Calu3 (cell line): Measurements from ENCODE around the gene EEF2KMT. TPM values are rescaled to one million over a fixed set of nuclear protein-coding genes. Genes with fewer than 3 reads are reported as not detected.

Experiments
- BruUV-seq: library from RNA; stranded (reverse); fragments of 400-500 nt; replicated peaks from 2 replicates; lab custom pipeline; 2021; lab: Mats Ljungman, UMichigan
- CTCF ChIA-PET: fragments of 300-600 bp; sonication (Branson Sonifier 250); formaldehyde crosslinking; loops from one replicate; lab custom pipeline; 2022; ENCODE audit warnings: antibody characterized with exemption; lab: Charles Lee
- DNase-seq: peaks from one replicate; pipeline ENCODE4 v3.0.0; 2022
- H3K27ac Mint-ChIP-seq: one replicate; pipeline ENCODE4 v1.8.0; 2022; ENCODE audit warnings: mixed read lengths; ENCODE audit not compliant: unreplicated experiment
- H3K27me3 Mint-ChIP-seq: one replicate; pipeline ENCODE4 v1.8.0; 2022; ENCODE audit warnings: mixed read lengths; ENCODE audit not compliant: unreplicated experiment
- H3K36me3 Mint-ChIP-seq: one replicate; pipeline ENCODE4 v1.8.0; 2022; ENCODE audit warnings: mild to moderate bottlenecking, moderate library complexity, mixed read lengths; ENCODE audit not compliant: insufficient read depth, unreplicated experiment
- H3K4me1 Mint-ChIP-seq: one replicate; pipeline ENCODE4 v1.8.0; 2022; ENCODE audit warnings: mild to moderate bottlenecking, low read depth, mixed read lengths; ENCODE audit not compliant: unreplicated experiment
- H3K4me3 Mint-ChIP-seq: one replicate; pipeline ENCODE4 v1.8.0; 2022; ENCODE audit warnings: mild to moderate bottlenecking, low read depth, moderate library complexity, mixed read lengths; ENCODE audit not compliant: unreplicated experiment
- H3K9me3 Mint-ChIP-seq: one replicate; pipeline ENCODE4 v1.8.0; 2022; ENCODE audit warnings: low read depth, mixed read lengths; ENCODE audit not compliant: unreplicated experiment
- intact Hi-C: fragments of 100-400 bp; cut with micrococcal nuclease; formaldehyde crosslinking; loops from one replicate; pipeline ENCODE4 v1.10.0; 2022; ENCODE audit not compliant: unreplicated experiment
- total RNA-seq: library from RNA; stranded (reverse); gene quantifications from 2 replicates; pipeline ENCODE4 v1.2.3, GENCODE V29; 2022
- TF ChIP-seq, protein P1 (sequence below): fragments of 200-600 bp; IDR thresholded peaks from one replicate; pipeline ENCODE4 v1.8.0; 2022; ENCODE audit warnings: antibody characterized with exemption; ENCODE audit not compliant: unreplicated experiment

Gene EEF2KMT
- total RNA-seq, 1 experiment from 2014 or later: 25.6 TPM

DNA sequence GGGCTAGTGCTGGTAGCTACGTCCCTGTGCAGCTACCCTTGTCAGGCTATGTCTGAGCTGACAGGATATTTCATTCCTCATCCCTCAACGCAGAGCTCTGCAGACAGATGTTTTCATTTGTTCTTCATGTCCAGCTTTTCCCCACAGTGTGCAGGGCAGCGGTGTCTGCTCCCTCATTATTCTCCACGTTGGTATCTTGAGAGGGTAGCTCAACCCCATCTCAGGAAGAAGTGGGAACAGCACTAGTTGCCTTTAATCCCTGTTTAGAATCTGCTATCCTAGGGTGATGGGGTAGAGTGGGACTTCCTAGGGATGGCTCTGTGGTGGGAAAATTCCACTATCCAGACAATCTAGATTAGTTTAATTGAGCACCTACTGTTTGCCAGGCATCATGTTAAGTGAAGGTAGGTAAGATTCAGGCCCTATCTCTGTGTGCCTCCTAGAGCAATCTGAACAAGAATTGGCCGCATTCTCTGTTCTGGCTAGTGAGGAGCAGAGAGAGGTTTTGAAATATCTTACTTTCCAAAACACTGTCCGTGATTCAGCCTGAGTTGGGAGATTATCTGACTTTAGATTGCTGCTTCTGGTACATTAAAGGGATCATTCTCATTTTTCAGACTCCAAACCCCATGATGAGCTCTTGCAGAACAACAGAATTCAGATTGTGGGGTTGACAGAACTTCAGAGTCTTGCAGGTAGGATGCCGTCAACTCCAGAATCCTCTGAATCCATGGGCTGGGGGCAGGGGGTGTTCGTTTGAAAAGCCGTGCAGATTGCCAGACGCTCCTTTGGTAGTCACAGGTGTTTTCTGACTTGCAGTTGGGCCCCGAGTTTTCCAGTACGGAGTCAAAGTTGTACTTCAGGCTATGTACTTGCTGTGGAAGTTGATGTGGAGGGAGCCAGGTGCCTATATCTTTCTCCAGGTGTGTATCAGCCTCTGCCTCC, 25.0 kb downstream of the EEF2KMT start:
- TF ChIP-seq, protein P1, sequence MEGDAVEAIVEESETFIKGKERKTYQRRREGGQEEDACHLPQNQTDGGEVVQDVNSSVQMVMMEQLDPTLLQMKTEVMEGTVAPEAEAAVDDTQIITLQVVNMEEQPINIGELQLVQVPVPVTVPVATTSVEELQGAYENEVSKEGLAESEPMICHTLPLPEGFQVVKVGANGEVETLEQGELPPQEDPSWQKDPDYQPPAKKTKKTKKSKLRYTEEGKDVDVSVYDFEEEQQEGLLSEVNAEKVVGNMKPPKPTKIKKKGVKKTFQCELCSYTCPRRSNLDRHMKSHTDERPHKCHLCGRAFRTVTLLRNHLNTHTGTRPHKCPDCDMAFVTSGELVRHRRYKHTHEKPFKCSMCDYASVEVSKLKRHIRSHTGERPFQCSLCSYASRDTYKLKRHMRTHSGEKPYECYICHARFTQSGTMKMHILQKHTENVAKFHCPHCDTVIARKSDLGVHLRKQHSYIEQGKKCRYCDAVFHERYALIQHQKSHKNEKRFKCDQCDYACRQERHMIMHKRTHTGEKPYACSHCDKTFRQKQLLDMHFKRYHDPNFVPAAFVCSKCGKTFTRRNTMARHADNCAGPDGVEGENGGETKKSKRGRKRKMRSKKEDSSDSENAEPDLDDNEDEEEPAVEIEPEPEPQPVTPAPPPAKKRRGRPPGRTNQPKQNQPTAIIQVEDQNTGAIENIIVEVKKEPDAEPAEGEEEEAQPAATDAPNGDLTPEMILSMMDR: no peak
- CTCF ChIA-PET: interaction anchor here (0.7 to 1.2 kb wide), 3 partner anchors 12 to 583 kb away, joined by 3 to 4 read pairs (median 3); no protein-coding TSS in a partner anchor

DNA sequence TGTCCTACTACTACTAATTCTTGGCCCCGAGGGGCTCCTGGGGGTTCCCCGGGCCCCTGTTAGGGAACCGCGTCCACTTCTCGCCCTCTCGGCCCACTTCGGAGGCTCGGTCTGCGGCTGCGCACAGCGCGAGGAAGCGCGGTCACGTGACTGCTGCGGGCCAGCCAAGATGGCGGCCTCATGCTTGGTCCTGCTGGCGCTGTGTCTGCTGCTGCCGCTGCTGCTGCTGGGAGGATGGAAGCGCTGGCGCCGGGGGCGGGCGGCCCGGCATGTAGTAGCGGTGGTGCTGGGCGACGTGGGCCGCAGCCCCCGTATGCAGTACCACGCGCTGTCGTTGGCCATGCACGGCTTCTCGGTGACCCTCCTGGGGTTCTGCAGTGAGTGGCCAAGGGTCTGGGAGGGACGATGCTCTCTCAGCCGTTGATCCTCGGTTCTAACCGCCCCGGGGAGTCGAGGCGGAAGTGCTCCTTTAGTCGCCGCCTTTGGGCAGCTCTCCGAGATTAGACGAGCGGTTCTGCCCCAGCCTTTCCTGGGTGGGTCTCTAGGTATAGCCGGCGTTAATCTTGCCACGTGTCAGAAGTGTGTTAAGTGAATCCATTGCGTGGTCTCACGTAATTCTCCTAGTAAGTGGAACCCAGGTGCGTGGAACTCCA, 25.8 kb downstream of the EEF2KMT start, which contains the start of gene ALG1:
Gene ALG1 (plus strand): TSS at position 163 of the 653 bp plus-strand sequence. CDS start 7 bp downstream, at position 170.
- Mint-ChIP-seq H3K9me3 (no peaks in the 10 kb centered on the region), H3K27ac (peak within 1 kb of the TSS; percentile 92), H3K36me3 (peaks cover 25% of the 10 kb centered on the region), H3K4me1 (peaks cover 18% of the 10 kb centered on the region), H3K27me3 (peaks cover 15% of the 10 kb centered on the region), H3K4me3 (peak within 1 kb of the TSS; percentile 98)
- no TSS peak for BruUV-seq
- CTCF ChIA-PET: interaction anchor here (0.9 to 1.2 kb wide), 2 partner anchors 13 to 21 kb away, joined by 3 to 4 read pairs; no protein-coding TSS in a partner anchor
- TF ChIP-seq, protein P1: no peak
- peak; percentile 94 for DNase-seq
- intact Hi-C loops: no loop called here

More for the DNA sequence above, 25.0 kb downstream of the EEF2KMT start:
- no peak for DNase-seq
- Mint-ChIP-seq H3K27ac (peak overlapping the region; percentile 92), H3K36me3 (peaks cover 25% of the 10 kb centered on the region), H3K27me3 (peaks cover 7% of the 10 kb centered on the region), H3K9me3 (no peaks in the 10 kb centered on the region), H3K4me1 (peaks cover 18% of the 10 kb centered on the region), H3K4me3 (peak overlapping the region; percentile 98)
- BruUV-seq: no TSS peak
- intact Hi-C loops: no loop called here

DNA sequence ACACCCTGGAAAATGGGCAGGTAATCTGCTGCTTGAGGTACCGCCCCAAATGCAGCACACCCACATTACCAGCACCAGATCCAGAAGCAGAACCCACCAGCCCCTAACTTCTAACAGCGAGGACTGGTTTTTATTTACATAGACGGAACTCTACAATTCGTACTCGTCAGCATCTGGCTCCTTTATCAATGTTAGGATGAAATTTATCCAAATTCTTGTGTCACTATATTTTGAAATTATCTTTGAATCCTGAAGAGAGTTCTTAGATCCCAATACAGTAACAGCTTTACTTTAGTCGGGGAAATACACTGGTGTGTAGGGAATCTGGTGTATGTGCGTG, 26.3 kb downstream of the EEF2KMT start:
- Mint-ChIP-seq H3K9me3 (no peaks in the 10 kb centered on the region), H3K36me3 (peaks cover 25% of the 10 kb centered on the region), H3K4me1 (peaks cover 18% of the 10 kb centered on the region), H3K4me3 (peak overlapping the region; percentile 98), H3K27ac (peak overlapping the region; percentile 92), H3K27me3 (peaks cover 19% of the 10 kb centered on the region)
- no peak for DNase-seq
- CTCF ChIA-PET: interaction anchor here (1.2 kb wide), 1 partner anchor 21 kb away, joined by 4 read pairs; no protein-coding TSS in a partner anchor
- intact Hi-C loops: no loop called here
- no TSS peak for BruUV-seq
- TF ChIP-seq, protein P1: no peak

DNA sequence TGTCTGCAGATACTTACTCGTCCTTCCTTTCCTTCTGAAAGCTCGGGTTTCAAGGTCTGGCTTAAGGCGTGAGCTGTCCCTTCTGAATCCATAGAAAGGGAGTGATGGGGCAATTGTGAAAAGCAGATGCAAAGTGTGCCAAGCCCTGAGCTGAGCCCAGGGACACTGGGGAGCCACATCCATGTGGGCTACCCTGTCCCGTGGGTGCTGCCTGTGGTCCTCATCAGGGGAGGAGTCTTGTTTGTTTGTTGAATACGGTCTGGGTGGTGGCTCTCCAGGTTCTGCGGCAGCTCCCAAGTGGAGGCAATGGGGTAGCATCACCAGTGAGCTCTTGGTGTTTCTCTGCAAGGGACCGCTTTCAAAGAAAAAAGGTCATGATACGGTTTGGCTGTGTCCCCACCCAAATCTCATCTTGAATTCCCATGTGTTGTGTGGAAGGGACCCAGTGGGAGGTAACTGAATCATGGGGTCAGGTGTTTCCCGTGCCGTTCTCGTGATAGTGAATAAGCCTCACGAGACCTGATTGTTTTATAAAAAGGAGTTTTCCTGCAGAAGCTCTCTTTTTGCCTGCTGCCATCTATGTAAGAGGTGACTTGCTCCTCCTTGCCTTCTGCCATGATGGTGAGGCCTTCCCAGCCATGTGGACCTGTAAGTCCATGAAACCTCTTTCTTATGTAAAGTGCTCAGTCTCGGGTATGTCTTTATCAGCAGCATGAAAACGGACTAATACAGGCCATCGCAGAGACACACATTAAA, 27.0 kb downstream of the EEF2KMT start:
- peak overlapping the region; percentile 98 for H3K4me3 Mint-ChIP-seq
- intact Hi-C loops: no loop called here
- H3K4me1 Mint-ChIP-seq: peaks cover 18% of the 10 kb centered on the region
- H3K27ac Mint-ChIP-seq: no peak overlapping the region
- peaks cover 25% of the 10 kb centered on the region for H3K36me3 Mint-ChIP-seq
- no peak for DNase-seq
- CTCF ChIA-PET: no interaction called here
- TF ChIP-seq, protein P1: no peak
- no peaks in the 10 kb centered on the region for H3K9me3 Mint-ChIP-seq
- peaks cover 25% of the 10 kb centered on the region for H3K27me3 Mint-ChIP-seq
- no TSS peak for BruUV-seq
